ENCODE measurements around the gene ZGPAT.

DNA sequence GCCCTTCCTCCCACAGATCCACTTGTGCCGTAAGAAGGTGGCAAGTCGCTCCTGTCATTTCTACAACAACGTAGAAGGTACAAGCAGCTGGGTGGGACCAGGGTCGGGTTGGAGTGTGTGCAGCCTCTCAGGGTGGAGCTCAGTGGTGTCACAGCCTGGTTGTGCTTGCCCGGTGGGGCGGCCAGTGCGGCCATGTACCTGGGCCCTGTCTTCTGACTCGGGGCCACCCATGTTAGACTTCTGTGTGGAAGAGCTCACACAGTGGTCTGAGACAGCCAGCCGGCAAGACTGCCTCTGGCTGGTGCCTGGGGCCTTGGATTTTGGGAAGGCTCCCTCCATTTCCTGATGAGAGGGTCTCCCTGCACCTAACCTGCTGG, 45.0 kb upstream of the ZGPAT start:
- TF ChIP-seq, protein P1, sequence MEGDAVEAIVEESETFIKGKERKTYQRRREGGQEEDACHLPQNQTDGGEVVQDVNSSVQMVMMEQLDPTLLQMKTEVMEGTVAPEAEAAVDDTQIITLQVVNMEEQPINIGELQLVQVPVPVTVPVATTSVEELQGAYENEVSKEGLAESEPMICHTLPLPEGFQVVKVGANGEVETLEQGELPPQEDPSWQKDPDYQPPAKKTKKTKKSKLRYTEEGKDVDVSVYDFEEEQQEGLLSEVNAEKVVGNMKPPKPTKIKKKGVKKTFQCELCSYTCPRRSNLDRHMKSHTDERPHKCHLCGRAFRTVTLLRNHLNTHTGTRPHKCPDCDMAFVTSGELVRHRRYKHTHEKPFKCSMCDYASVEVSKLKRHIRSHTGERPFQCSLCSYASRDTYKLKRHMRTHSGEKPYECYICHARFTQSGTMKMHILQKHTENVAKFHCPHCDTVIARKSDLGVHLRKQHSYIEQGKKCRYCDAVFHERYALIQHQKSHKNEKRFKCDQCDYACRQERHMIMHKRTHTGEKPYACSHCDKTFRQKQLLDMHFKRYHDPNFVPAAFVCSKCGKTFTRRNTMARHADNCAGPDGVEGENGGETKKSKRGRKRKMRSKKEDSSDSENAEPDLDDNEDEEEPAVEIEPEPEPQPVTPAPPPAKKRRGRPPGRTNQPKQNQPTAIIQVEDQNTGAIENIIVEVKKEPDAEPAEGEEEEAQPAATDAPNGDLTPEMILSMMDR (IDR thresholded peaks at IDR 0.05), result no peak
- no peak for TF ChIP-seq ZFX (IDR thresholded peaks at IDR 0.05; ENCODE audit: borderline replicate concordance)
